Measurements from ENCODE around the gene CACNA2D1.

The CACNA2D1 gene

GRCh38 chr7:82323806-82324205, 119.8 kb downstream of the CACNA2D1 start:
- no peak for DNase-seq
- Mint-ChIP-seq H3K27me3 (no peaks in the 10 kb centered on the region), H3K27ac (no peak overlapping the region), H3K4me1 (ENCODE audit: low read depth) (no peaks in the 10 kb centered on the region), H3K36me3 (ENCODE audit: low read depth) (no peaks in the 10 kb centered on the region), H3K4me3 (no peak overlapping the region), H3K9me3 (peaks cover 4% of the 10 kb centered on the region)

- DNase-seq = no peak
- Mint-ChIP-seq H3K27ac (no peak overlapping the region), H3K36me3 (ENCODE audit: low read depth) (no peaks in the 10 kb centered on the region), H3K4me1 (ENCODE audit: low read depth) (no peaks in the 10 kb centered on the region), H3K9me3 (peaks cover 4% of the 10 kb centered on the region), H3K4me3 (no peak overlapping the region), H3K27me3 (no peaks in the 10 kb centered on the region)
Observed at GRCh38 chr7:82319674-82320118, 123.9 kb downstream of the CACNA2D1 start.

- Mint-ChIP-seq H3K9me3 (peaks cover 4% of the 10 kb centered on the region), H3K4me3 (no peak overlapping the region), H3K36me3 (ENCODE audit: low read depth) (no peaks in the 10 kb centered on the region), H3K27ac (no peak overlapping the region), H3K27me3 (no peaks in the 10 kb centered on the region), H3K4me1 (ENCODE audit: low read depth) (no peaks in the 10 kb centered on the region)
- no peak for DNase-seq
Observed at GRCh38 chr7:82318786-82319185, 124.8 kb downstream of the CACNA2D1 start.

- H3K9me3 Mint-ChIP-seq = peaks cover 8% of the 10 kb centered on the region
- H3K27me3 Mint-ChIP-seq = no peaks in the 10 kb centered on the region
- no peak for DNase-seq
- no peak overlapping the region for H3K4me3 Mint-ChIP-seq
- H3K4me1 Mint-ChIP-seq (ENCODE audit: low read depth) = no peaks in the 10 kb centered on the region
- no peaks in the 10 kb centered on the region for H3K36me3 Mint-ChIP-seq (ENCODE audit: low read depth)
- no peak overlapping the region for H3K27ac Mint-ChIP-seq
Observed at GRCh38 chr7:82317760-82318159, 125.8 kb downstream of the CACNA2D1 start.

GRCh38 chr7:82317257-82317721, 126.3 kb downstream of the CACNA2D1 start:
- H3K9me3 Mint-ChIP-seq = peaks cover 8% of the 10 kb centered on the region
- H3K4me3 Mint-ChIP-seq = no peak overlapping the region
- DNase-seq = no peak
- no peaks in the 10 kb centered on the region for H3K36me3 Mint-ChIP-seq (ENCODE audit: low read depth)
- no peaks in the 10 kb centered on the region for H3K27me3 Mint-ChIP-seq
- no peaks in the 10 kb centered on the region for H3K4me1 Mint-ChIP-seq (ENCODE audit: low read depth)
- H3K27ac Mint-ChIP-seq = no peak overlapping the region

- H3K36me3 Mint-ChIP-seq (ENCODE audit: low read depth) = no peaks in the 10 kb centered on the region
- no peak overlapping the region for H3K4me3 Mint-ChIP-seq
- no peak overlapping the region for H3K27ac Mint-ChIP-seq
Observed at GRCh38 chr7:82313269-82313668, 130.3 kb downstream of the CACNA2D1 start.

GRCh38 chr7:82312646-82313045, 130.9 kb downstream of the CACNA2D1 start:
- Mint-ChIP-seq H3K27ac (no peak overlapping the region), H3K9me3 (peaks cover 9% of the 10 kb centered on the region), H3K4me1 (ENCODE audit: low read depth) (no peaks in the 10 kb centered on the region), H3K4me3 (no peak overlapping the region), H3K27me3 (no peaks in the 10 kb centered on the region), H3K36me3 (ENCODE audit: low read depth) (no peaks in the 10 kb centered on the region)
- no peak for DNase-seq

More at GRCh38 chr7:82313269-82313668, 130.3 kb downstream of the CACNA2D1 start:
- DNase-seq = no peak
- Mint-ChIP-seq H3K27me3 (no peaks in the 10 kb centered on the region), H3K9me3 (peaks cover 9% of the 10 kb centered on the region), H3K4me1 (ENCODE audit: low read depth) (no peaks in the 10 kb centered on the region)

GRCh38 chr7:82305347-82306005, 138.1 kb downstream of the CACNA2D1 start:
- peaks cover 11% of the 10 kb centered on the region for H3K9me3 Mint-ChIP-seq
- no peaks in the 10 kb centered on the region for H3K36me3 Mint-ChIP-seq (ENCODE audit: low read depth)
- no peak overlapping the region for H3K4me3 Mint-ChIP-seq
- H3K27me3 Mint-ChIP-seq = no peaks in the 10 kb centered on the region
- no peaks in the 10 kb centered on the region for H3K4me1 Mint-ChIP-seq (ENCODE audit: low read depth)
- no peak overlapping the region for H3K27ac Mint-ChIP-seq
- DNase-seq = no peak

GRCh38 chr7:82294865-82295264, 148.7 kb downstream of the CACNA2D1 start:
- Mint-ChIP-seq H3K27ac (no peak overlapping the region), H3K36me3 (ENCODE audit: low read depth) (no peaks in the 10 kb centered on the region), H3K27me3 (no peaks in the 10 kb centered on the region), H3K4me1 (ENCODE audit: low read depth) (no peaks in the 10 kb centered on the region), H3K9me3 (peaks cover 2% of the 10 kb centered on the region), H3K4me3 (no peak overlapping the region)
- DNase-seq = no peak

GRCh38 chr7:82294382-82294784, 149.2 kb downstream of the CACNA2D1 start:
- no peaks in the 10 kb centered on the region for H3K36me3 Mint-ChIP-seq (ENCODE audit: low read depth)
- no peak for DNase-seq
- peaks cover 2% of the 10 kb centered on the region for H3K9me3 Mint-ChIP-seq
- no peak overlapping the region for H3K4me3 Mint-ChIP-seq
- no peaks in the 10 kb centered on the region for H3K27me3 Mint-ChIP-seq
- no peak overlapping the region for H3K27ac Mint-ChIP-seq
- no peaks in the 10 kb centered on the region for H3K4me1 Mint-ChIP-seq (ENCODE audit: low read depth)

GRCh38 chr7:82293467-82293866, 150.1 kb downstream of the CACNA2D1 start:
- Mint-ChIP-seq H3K9me3 (peaks cover 5% of the 10 kb centered on the region), H3K27ac (no peak overlapping the region), H3K4me3 (no peak overlapping the region), H3K27me3 (no peaks in the 10 kb centered on the region), H3K36me3 (ENCODE audit: low read depth) (no peaks in the 10 kb centered on the region), H3K4me1 (ENCODE audit: low read depth) (no peaks in the 10 kb centered on the region)
- no peak for DNase-seq

- no peaks in the 10 kb centered on the region for H3K27me3 Mint-ChIP-seq
- H3K27ac Mint-ChIP-seq = no peak overlapping the region
- peaks cover 3% of the 10 kb centered on the region for H3K9me3 Mint-ChIP-seq
- H3K36me3 Mint-ChIP-seq (ENCODE audit: low read depth) = no peaks in the 10 kb centered on the region
- no peak overlapping the region for H3K4me3 Mint-ChIP-seq
- no peak for DNase-seq
- no peaks in the 10 kb centered on the region for H3K4me1 Mint-ChIP-seq (ENCODE audit: low read depth)
Observed at GRCh38 chr7:82291931-82292330, 151.6 kb downstream of the CACNA2D1 start.

GRCh38 chr7:82289889-82290288, 153.7 kb downstream of the CACNA2D1 start:
- Mint-ChIP-seq H3K36me3 (ENCODE audit: low read depth) (no peaks in the 10 kb centered on the region), H3K4me1 (ENCODE audit: low read depth) (no peaks in the 10 kb centered on the region), H3K27ac (no peak overlapping the region), H3K9me3 (peaks cover 3% of the 10 kb centered on the region), H3K27me3 (no peaks in the 10 kb centered on the region), H3K4me3 (no peak overlapping the region)
- DNase-seq = no peak

GRCh38 chr7:82289152-82289535, 154.4 kb downstream of the CACNA2D1 start:
- no peaks in the 10 kb centered on the region for H3K36me3 Mint-ChIP-seq (ENCODE audit: low read depth)

GRCh38 chr7:82286798-82287140, 156.8 kb downstream of the CACNA2D1 start:
- Mint-ChIP-seq H3K27ac (no peak overlapping the region), H3K4me3 (no peak overlapping the region), H3K9me3 (peaks cover 3% of the 10 kb centered on the region), H3K4me1 (ENCODE audit: low read depth) (no peaks in the 10 kb centered on the region), H3K27me3 (no peaks in the 10 kb centered on the region), H3K36me3 (ENCODE audit: low read depth) (no peaks in the 10 kb centered on the region)
- DNase-seq = no peak

More at GRCh38 chr7:82289152-82289535, 154.4 kb downstream of the CACNA2D1 start:
- Mint-ChIP-seq H3K27me3 (no peaks in the 10 kb centered on the region), H3K9me3 (peaks cover 3% of the 10 kb centered on the region), H3K27ac (no peak overlapping the region), H3K4me1 (ENCODE audit: low read depth) (no peaks in the 10 kb centered on the region), H3K4me3 (no peak overlapping the region)
- no peak for DNase-seq
